CD4-positive, alpha-beta T cell (primary cell): ENCODE results near the gene XYLT1. TPM values are rescaled to one million over a fixed set of nuclear protein-coding genes. Genes with fewer than 3 reads are reported as not detected.

ENCODE experiments used
- ATAC-seq: fragments of 200-7000 bp; cut with Tn5 transposase; one replicate; pipeline ENCODE4 v1.10.0; 2022; ENCODE audit warnings: mild to moderate bottlenecking; ENCODE audit not compliant: poor library complexity
- CTCF ChIA-PET: fragments of 350-600 bp; sonication (Branson Sonifier 250); formaldehyde crosslinking; loops from one replicate; lab custom pipeline; 2021; ENCODE audit warnings: antibody characterized with exemption, inconsistent platforms; lab: Charles Lee
- POLR2A ChIA-PET: fragments of 350-600 bp; sonication (Branson Sonifier 250); formaldehyde crosslinking; loops from one replicate; lab custom pipeline; 2021; ENCODE audit warnings: antibody characterized with exemption, inconsistent platforms; lab: Charles Lee
- DNase-seq, 14 experiments: peaks; one replicate each; pipeline ENCODE4 v3.0.0-alpha.2; 2013 to 2020; ENCODE audit warnings: mixed read lengths in 2 of 14
- H3K27ac ChIP-seq, 2 donors: one replicate each; pipeline versions ENCODE4 v1.5.1 to v1.7.0; 2013; ENCODE audit warnings: low read length in 2 of 2, low read depth in 1 of 2, mild to moderate bottlenecking in 1 of 2
- H3K27me3 ChIP-seq, 2 experiments: 1 replicate in 1 of 2; 2 replicates in 1 of 2; pipeline versions ENCODE4 v1.6.1 to v1.7.0; 2013; ENCODE audit warnings: low read length in 2 of 2, control low read depth in 1 of 2, mild to moderate bottlenecking in 1 of 2, moderate library complexity in 1 of 2; ENCODE audit not compliant: insufficient read depth in 2 of 2, control insufficient read depth in 1 of 2
- H3K36me3 ChIP-seq: one replicate; pipeline ENCODE4 v1.6.1; 2013; ENCODE audit warnings: low read length, control low read depth; ENCODE audit not compliant: insufficient read depth
- H3K4me1 ChIP-seq: one replicate; pipeline ENCODE4 v1.6.1; 2013; ENCODE audit warnings: low read length, control low read depth; ENCODE audit not compliant: insufficient read depth
- H3K4me3 ChIP-seq: one replicate; pipeline ENCODE4 v1.5.1; 2013; ENCODE audit warnings: mild to moderate bottlenecking, low read length, moderate library complexity
- H3K9me3 ChIP-seq, 2 experiments: 1 replicate in 1 of 2; 2 replicates in 1 of 2; pipeline versions ENCODE4 v1.6.1 to v1.7.0; 2013; ENCODE audit warnings: low read length in 2 of 2, mild to moderate bottlenecking in 2 of 2, control low read depth in 1 of 2, moderate library complexity in 1 of 2; ENCODE audit not compliant: control insufficient read depth in 1 of 2, insufficient read depth in 1 of 2
- H3K27ac Mint-ChIP-seq: one replicate; pipeline ENCODE4 v1.8.0; 2020; ENCODE audit warnings: mixed read lengths
- H3K27me3 Mint-ChIP-seq: one replicate; pipeline ENCODE4 v1.8.0; 2021; ENCODE audit warnings: mixed read lengths
- H3K36me3 Mint-ChIP-seq: one replicate; pipeline ENCODE4 v1.8.0; 2021; ENCODE audit warnings: low read depth, mixed read lengths
- H3K4me1 Mint-ChIP-seq: one replicate; pipeline ENCODE4 v1.8.0; 2021; ENCODE audit warnings: low read depth, mixed read lengths
- H3K4me3 Mint-ChIP-seq: one replicate; pipeline ENCODE4 v1.8.0; 2020; ENCODE audit warnings: mild to moderate bottlenecking, mixed read lengths
- H3K9me3 Mint-ChIP-seq: one replicate; pipeline ENCODE4 v1.8.0; 2020; ENCODE audit warnings: mixed read lengths
- intact Hi-C, 2 experiments: fragments of 100-400 bp; cut with DNase I in 1 of 2; cut with micrococcal nuclease in 1 of 2; formaldehyde crosslinking; loops; one replicate each; pipeline versions ENCODE4 v1.15.1 to v1.9.0; 2023 to 2025; cut with DNase I, micrococcal nuclease
- total RNA-seq, 174 experiments: library from RNA in 2 of 174; stranded (reverse) in 2 of 174; gene quantifications; one replicate each; pipeline ENCODE4 v1.2.3 and lab custom pipeline; 2021 to 2026
- TF ChIP-seq, protein P1 (sequence below): fragments of 200-600 bp; IDR thresholded peaks from one replicate; pipeline ENCODE4 v1.8.0; 2022; ENCODE audit warnings: antibody characterized with exemption, mild to moderate bottlenecking

The XYLT1 gene
- total RNA-seq, 2 experiments from 2014 or later: 26.0 to 27.1 TPM

DNA sequence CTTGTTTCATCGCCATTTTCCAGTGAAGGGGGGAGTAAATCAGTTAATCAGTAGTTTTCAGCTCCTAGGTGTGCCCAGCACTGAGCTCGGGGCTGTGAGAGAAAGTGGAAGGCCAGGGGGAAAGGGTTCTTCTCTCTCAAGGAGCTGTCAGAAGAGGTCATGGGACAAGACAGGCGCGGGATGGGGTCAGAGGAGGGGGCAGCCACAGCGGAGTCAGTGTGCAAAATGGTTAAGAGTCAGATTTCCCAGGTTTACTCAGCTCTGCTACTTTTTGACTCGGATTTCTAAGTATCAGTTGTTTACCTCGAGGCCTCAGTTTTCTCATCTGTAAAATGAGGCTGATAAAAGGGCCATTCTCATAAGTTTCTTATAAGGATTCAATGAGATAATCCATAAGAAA is 4.3 kb upstream of the XYLT1 start:
- ATAC-seq (no peak), DNase-seq (no peak)
- H3K9me3 ChIP-seq: no peaks in the 10 kb centered on the region
- Mint-ChIP-seq H3K9me3 (no peaks in the 10 kb centered on the region), H3K36me3 (no peaks in the 10 kb centered on the region), H3K4me1 (peaks cover 33% of the 10 kb centered on the region), H3K27me3 (peaks cover 1% of the 10 kb centered on the region), H3K27ac (no peak overlapping the region), H3K4me3 (no peak overlapping the region)
- peaks cover 0 to under 1% of the 10 kb centered on the region in 2 experiments for H3K27me3 ChIP-seq
- H3K4me3 ChIP-seq: no peak overlapping the region
- H3K4me1 ChIP-seq: peaks cover 25% of the 10 kb centered on the region
- TF ChIP-seq, protein P1, sequence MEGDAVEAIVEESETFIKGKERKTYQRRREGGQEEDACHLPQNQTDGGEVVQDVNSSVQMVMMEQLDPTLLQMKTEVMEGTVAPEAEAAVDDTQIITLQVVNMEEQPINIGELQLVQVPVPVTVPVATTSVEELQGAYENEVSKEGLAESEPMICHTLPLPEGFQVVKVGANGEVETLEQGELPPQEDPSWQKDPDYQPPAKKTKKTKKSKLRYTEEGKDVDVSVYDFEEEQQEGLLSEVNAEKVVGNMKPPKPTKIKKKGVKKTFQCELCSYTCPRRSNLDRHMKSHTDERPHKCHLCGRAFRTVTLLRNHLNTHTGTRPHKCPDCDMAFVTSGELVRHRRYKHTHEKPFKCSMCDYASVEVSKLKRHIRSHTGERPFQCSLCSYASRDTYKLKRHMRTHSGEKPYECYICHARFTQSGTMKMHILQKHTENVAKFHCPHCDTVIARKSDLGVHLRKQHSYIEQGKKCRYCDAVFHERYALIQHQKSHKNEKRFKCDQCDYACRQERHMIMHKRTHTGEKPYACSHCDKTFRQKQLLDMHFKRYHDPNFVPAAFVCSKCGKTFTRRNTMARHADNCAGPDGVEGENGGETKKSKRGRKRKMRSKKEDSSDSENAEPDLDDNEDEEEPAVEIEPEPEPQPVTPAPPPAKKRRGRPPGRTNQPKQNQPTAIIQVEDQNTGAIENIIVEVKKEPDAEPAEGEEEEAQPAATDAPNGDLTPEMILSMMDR: no peak
- ChIA-PET POLR2A (interaction anchor here (0.9 kb wide), 1 partner anchor 106 kb away, joined by 3 read pairs; no protein-coding TSS in a partner anchor), CTCF (no interaction called here)
- H3K27ac ChIP-seq: no peak overlapping the region
- intact Hi-C loops: loop anchor here (5.0 to 10.0 kb wide), 6 partner anchors 102 to 1590 kb away; partner anchors contain the start of gene COQ7 (in 1 of the 2)
- no peaks in the 10 kb centered on the region for H3K36me3 ChIP-seq

DNA sequence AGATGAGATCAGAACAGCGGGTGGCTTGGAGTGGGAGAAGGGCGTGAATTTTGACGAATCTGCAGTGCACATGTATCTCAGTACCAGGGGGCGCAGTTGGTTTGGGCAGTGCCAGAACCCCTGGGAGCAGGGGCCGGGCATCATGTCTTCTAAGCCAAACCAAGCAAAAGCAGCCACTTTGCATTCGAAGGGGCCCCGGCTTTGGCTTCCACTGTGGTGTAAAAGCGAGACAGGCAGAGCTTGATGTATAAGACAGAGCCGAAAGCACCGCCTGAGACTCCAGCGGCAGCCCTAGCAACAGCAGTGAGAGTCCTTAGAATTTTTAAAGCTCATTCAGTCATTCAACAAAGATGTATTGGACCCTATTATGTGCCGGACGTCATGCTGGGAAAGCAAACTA is 3.8 kb upstream of the XYLT1 start:
- ATAC-seq: no peak
- POLR2A ChIA-PET: interaction anchor here (0.9 kb wide), 1 partner anchor 105 kb away, joined by 3 read pairs; no protein-coding TSS in a partner anchor

GRCh38 chr16:17474037-17474436 is 3.3 kb upstream of the XYLT1 start:
- H3K4me3 ChIP-seq: no peak overlapping the region
- H3K27ac ChIP-seq: no peak overlapping the region
- H3K9me3 ChIP-seq: no peaks in the 10 kb centered on the region
- Mint-ChIP-seq H3K36me3 (peaks cover 6% of the 10 kb centered on the region), H3K9me3 (no peaks in the 10 kb centered on the region), H3K4me1 (peaks cover 41% of the 10 kb centered on the region), H3K27me3 (no peaks in the 10 kb centered on the region), H3K27ac (peak overlapping the region; percentile 68), H3K4me3 (peak overlapping the region; percentile 73)
- ChIA-PET CTCF (no interaction called here), POLR2A (no interaction called here)
- DNase-seq (peak in 3 of 14 experiments; percentile 31 to 39 (median 36)), ATAC-seq (no peak)
- peaks cover 36% of the 10 kb centered on the region for H3K4me1 ChIP-seq
- intact Hi-C loops: loop anchor here (10.0 kb wide), 2 partner anchors 259 to 1591 kb away; partner anchors contain the start of gene COQ7 (in 1 of the 2)
- H3K27me3 ChIP-seq: no peaks in the 10 kb centered on the region
- TF ChIP-seq, protein P1: no peak
- H3K36me3 ChIP-seq: no peaks in the 10 kb centered on the region

More for the DNA sequence above, 3.8 kb upstream of the XYLT1 start:
- Mint-ChIP-seq H3K4me3 (peak overlapping the region; percentile 73), H3K27me3 (no peaks in the 10 kb centered on the region), H3K9me3 (no peaks in the 10 kb centered on the region), H3K36me3 (peaks cover 4% of the 10 kb centered on the region), H3K4me1 (peaks cover 36% of the 10 kb centered on the region), H3K27ac (peak overlapping the region; percentile 68)
- intact Hi-C loops: loop anchor here (10.0 kb wide), 2 partner anchors 260 to 1590 kb away; partner anchors contain the start of gene COQ7 (in 1 of the 2)
- Histone ChIP-seq H3K27ac (no peak overlapping the region), H3K27me3 (no peaks in the 10 kb centered on the region), H3K9me3 (no peaks in the 10 kb centered on the region), H3K4me1 (peaks cover 31% of the 10 kb centered on the region), H3K4me3 (no peak overlapping the region), H3K36me3 (no peaks in the 10 kb centered on the region)
- DNase-seq: peak in 3 of 14 experiments; percentile 29 to 32 (median 31)
- TF ChIP-seq, protein P1: no peak
- CTCF ChIA-PET: no interaction called here
